ENCODE measurements around the gene COL18A1.

Gene COL18A1

GRCh38 chr21:45455674-45456583, 51.0 kb downstream of the COL18A1 start:
- peak overlapping the region; percentile 41 for H3K27ac ChIP-seq
- TF ChIP-seq ZFX (IDR thresholded peaks at IDR 0.05) (no peak), CTCF (conservative IDR thresholded peaks at IDR 0.05) (no peak)

GRCh38 chr21:45456584-45457160, 51.7 kb downstream of the COL18A1 start:
- no peak overlapping the region for H3K27ac ChIP-seq
- TF ChIP-seq ZFX (IDR thresholded peaks at IDR 0.05): no peak
- TF ChIP-seq CTCF (conservative IDR thresholded peaks at IDR 0.05): no peak

- no peak overlapping the region for H3K27ac ChIP-seq
- TF ChIP-seq CTCF (conservative IDR thresholded peaks at IDR 0.05): no peak
- no peak for TF ChIP-seq ZFX (IDR thresholded peaks at IDR 0.05)
These were observed 52.3 kb downstream of the COL18A1 start for GRCh38 chr21:45457161-45457831.

- H3K27ac ChIP-seq: no peak overlapping the region
- TF ChIP-seq ZFX (IDR thresholded peaks at IDR 0.05): no peak
- no peak for TF ChIP-seq CTCF (conservative IDR thresholded peaks at IDR 0.05)
These were observed 52.8 kb downstream of the COL18A1 start for GRCh38 chr21:45457832-45458172.

- TF ChIP-seq CTCF (conservative IDR thresholded peaks at IDR 0.05) (no peak), ZFX (IDR thresholded peaks at IDR 0.05) (no peak)
- no peak overlapping the region for H3K27ac ChIP-seq
These were observed 53.6 kb downstream of the COL18A1 start for GRCh38 chr21:45458281-45459170.

GRCh38 chr21:45459171-45460010, 54.4 kb downstream of the COL18A1 start:
- TF ChIP-seq CTCF (conservative IDR thresholded peaks at IDR 0.05) (no peak), ZFX (IDR thresholded peaks at IDR 0.05) (no peak)
- H3K27ac ChIP-seq: no peak overlapping the region
